HepG2 (cell line): Measurements from ENCODE around the gene DNPH1. TPM values are rescaled to one million over a fixed set of nuclear protein-coding genes. Genes with fewer than 3 reads are reported as not detected.

Experiments
- AGO2 ChIP-seq: fragments of 200-400 bp; formaldehyde crosslinking; optimal IDR thresholded peaks from 2 replicates; pipeline ENCODE3; 2017; ENCODE audit warnings: mild to moderate bottlenecking, low read depth, low read length, moderate library complexity
- EHMT2 ChIP-seq: fragments of 200-600 bp; sonication (generic); IDR thresholded peaks from 2 replicates; pipeline ENCODE4 v1.7.0; 2017; ENCODE audit warnings: antibody characterized with exemption, low read depth, low read length, borderline replicate concordance
- GRHL1 ChIP-seq: sonication (generic); formaldehyde crosslinking; conservative IDR thresholded peaks from 2 replicates; pipeline ENCODE4 v1.8.0; 2022; ENCODE audit warnings: missing genetic modification reagents
- HBP1 ChIP-seq: IDR thresholded peaks from 2 replicates; pipeline ENCODE4 v1.6.1; 2016; ENCODE audit warnings: low read depth, control low read depth
- NFE2 ChIP-seq: sonication (generic); formaldehyde crosslinking; IDR thresholded peaks from 2 replicates; pipeline ENCODE4 v1.4.0; 2020; ENCODE audit warnings: missing genetic modification reagents
- RORA ChIP-seq: sonication (generic); formaldehyde crosslinking; IDR thresholded peaks from 2 replicates; pipeline ENCODE4 v1.5.0; 2020; ENCODE audit warnings: mild to moderate bottlenecking, missing genetic modification reagents, moderate library complexity
- SNRNP70 ChIP-seq: fragments of 200-400 bp; formaldehyde crosslinking; IDR thresholded peaks from 2 replicates; pipeline ENCODE4 v1.6.1; 2017; ENCODE audit warnings: mild to moderate bottlenecking, low read depth, low read length, moderate library complexity
- TGIF2 ChIP-seq: IDR thresholded peaks from 2 replicates; pipeline ENCODE4 v1.6.1; 2016; ENCODE audit warnings: control low read depth, missing compliant biosample characterization
- THYN1 ChIP-seq: sonication (generic); formaldehyde crosslinking; IDR thresholded peaks from 2 replicates; pipeline ENCODE4 v1.8.1; 2023; ENCODE audit warnings: low read depth, mild to moderate bottlenecking, moderate library complexity, missing genetic modification reagents, borderline replicate concordance
- UBTF ChIP-seq: sonication (generic); formaldehyde crosslinking; IDR thresholded peaks from 2 replicates; pipeline ENCODE4 v1.4.0; 2020; ENCODE audit warnings: mild to moderate bottlenecking, missing genetic modification reagents
- ZFP91 ChIP-seq: sonication (generic); formaldehyde crosslinking; IDR thresholded peaks from 2 replicates; pipeline ENCODE4 v1.9.0; 2022; ENCODE audit warnings: missing genetic modification reagents, mild to moderate bottlenecking, borderline replicate concordance
- ZNF10 ChIP-seq: sonication (generic); formaldehyde crosslinking; IDR thresholded peaks from 2 replicates; pipeline ENCODE4 v1.4.0; 2020; ENCODE audit warnings: mild to moderate bottlenecking, low read depth, missing genetic modification reagents, borderline replicate concordance
- ZNF263 ChIP-seq: sonication (generic); formaldehyde crosslinking; IDR thresholded peaks from 2 replicates; pipeline ENCODE4 v1.4.0; 2020; ENCODE audit warnings: missing genetic modification reagents
- ZNF446 ChIP-seq: sonication (generic); formaldehyde crosslinking; IDR thresholded peaks from 2 replicates; pipeline ENCODE4 v1.5.0; 2020; ENCODE audit warnings: mild to moderate bottlenecking, missing genetic modification reagents
- ZNF562 ChIP-seq: sonication (generic); formaldehyde crosslinking; IDR thresholded peaks from 2 replicates; pipeline ENCODE4 v1.8.0; 2022; ENCODE audit warnings: missing genetic modification reagents, borderline replicate concordance
- ZNF740 ChIP-seq: sonication (generic); formaldehyde crosslinking; IDR thresholded peaks from 2 replicates; pipeline ENCODE4 v1.4.0; 2020; ENCODE audit warnings: missing genetic modification reagents
- ZNF746 ChIP-seq: sonication (generic); formaldehyde crosslinking; IDR thresholded peaks from 2 replicates; pipeline ENCODE4 v1.8.0; 2022; ENCODE audit warnings: mild to moderate bottlenecking, missing genetic modification reagents
- ZNF75D ChIP-seq: sonication (generic); formaldehyde crosslinking; IDR thresholded peaks from 2 replicates; pipeline ENCODE4 v1.8.1; 2023; ENCODE audit warnings: missing genetic modification reagents, mild to moderate bottlenecking, borderline replicate concordance
- polyA plus RNA-seq, 8 experiments: library from polyadenylated mRNA; depleted of rRNA in 3 of 8; stranded (reverse) in 7 of 8; unstranded in 1 of 8; fragments of >200 nt; fragmentation: Illumina TruSeq in 4 of 8; extraction: Trizol in 4 of 8; gene quantifications; 2 replicates each; pipeline versions ENCODE4 v1.2.1 to v1.2.3, GENCODE V29; 2011 to 2016; ENCODE audit warnings: low read depth in 4 of 8, missing spikeins in 1 of 8, mixed read lengths in 1 of 8; ENCODE audit not compliant: insufficient read depth in 1 of 8
- total RNA-seq, 5 experiments: library from RNA; depleted of rRNA; stranded (reverse); fragments of >200 nt; fragmentation: Illumina TruSeq; extraction: Trizol; gene quantifications; 2 replicates each; pipeline ENCODE4 v1.2.3, GENCODE V29; 2016; ENCODE audit warnings: low read depth in 1 of 5

Gene DNPH1
- total and polyA plus RNA-seq, 2 of the 13 experiments (the other 11 are each of a cell fraction or from before 2014, with no cell fraction given) = 56.5 to 75.1 TPM

- TF ChIP-seq UBTF (peak; percentile 93; the same call in 1 of the 2 replicates), ZNF740 (no peak; the same call in 1 of the 2 replicates), SNRNP70 (no peak), RORA (CRISPR knock-in tag) (no peak), ZNF446 (CRISPR knock-in tag) (peak; percentile 97), THYN1 (no peak), ZNF746 (no peak; the same call in 1 of the 2 replicates), ZNF75D (CRISPR knock-in tag) (no peak), TGIF2 (CRISPR knock-in tag) (no peak; the same call in 1 of the 2 replicates), NFE2 (no peak), ZNF263 (CRISPR knock-in tag) (peak; percentile 96), ZFP91 (CRISPR knock-in tag) (peak; percentile 44; the same call in 1 of the 2 replicates), GRHL1 (CRISPR knock-in tag) (no peak), HBP1 (no peak), ZNF10 (CRISPR knock-in tag) (no peak), ZNF562 (CRISPR knock-in tag) (no peak), EHMT2 (no peak), AGO2 (peak; percentile 63)
Measured at GRCh38 chr6:43228951-43229802, at the start of gene DNPH1 (continued).
